ENCODE data around the gene STK40.

The STK40 gene

GRCh38 chr1:36343651-36344394 is 41.9 kb downstream of the STK40 start:
- no peak for DNase-seq (ENCODE audit: low read depth)

- peak; percentile 29 for DNase-seq (ENCODE audit: low read depth)
Observed at GRCh38 chr1:36342426-36343185, 43.1 kb downstream of the STK40 start.

GRCh38 chr1:36341626-36342320 is 44.0 kb downstream of the STK40 start:
- no peak for DNase-seq (ENCODE audit: low read depth)

GRCh38 chr1:36339615-36340014 is 46.1 kb downstream of the STK40 start:
- no peak for DNase-seq (ENCODE audit: low read depth)

GRCh38 chr1:36339215-36339614 is 46.5 kb downstream of the STK40 start:
- DNase-seq (ENCODE audit: low read depth): no peak

GRCh38 chr1:36337830-36338229 is 47.9 kb downstream of the STK40 start:
- no peak for DNase-seq (ENCODE audit: low read depth)

GRCh38 chr1:36330940-36331339 is 54.8 kb downstream of the STK40 start:
- no peak for DNase-seq (ENCODE audit: low read depth)

- DNase-seq (ENCODE audit: low read depth): no peak
Observed at GRCh38 chr1:36329817-36330216, 55.9 kb downstream of the STK40 start.

- DNase-seq (ENCODE audit: low read depth): no peak
Observed at GRCh38 chr1:36328713-36329112, 57.0 kb downstream of the STK40 start.

GRCh38 chr1:36328088-36328480 is 57.6 kb downstream of the STK40 start:
- no peak for DNase-seq (ENCODE audit: low read depth)

- DNase-seq (ENCODE audit: low read depth): no peak
Observed at GRCh38 chr1:36327421-36328087, 58.2 kb downstream of the STK40 start.

- no peak for DNase-seq (ENCODE audit: low read depth)
Observed at GRCh38 chr1:36326499-36326898, 59.2 kb downstream of the STK40 start.

GRCh38 chr1:36324353-36324703 is 61.4 kb downstream of the STK40 start:
- no peak for DNase-seq (ENCODE audit: low read depth)

GRCh38 chr1:36323636-36324352 is 61.9 kb downstream of the STK40 start, which contains the start of gene EVA1B:
EVA1B (minus strand) TSS chr1:36323645; CDS start chr1:36323037, 608 bp downstream.
- DNase-seq (ENCODE audit: low read depth): no peak

GRCh38 chr1:36322786-36323635 is 62.7 kb downstream of the STK40 start:
- no peak for DNase-seq (ENCODE audit: low read depth)

- no peak for DNase-seq (ENCODE audit: low read depth)
Observed at GRCh38 chr1:36322041-36322785, 63.5 kb downstream of the STK40 start.

GRCh38 chr1:36321119-36321951 is 64.4 kb downstream of the STK40 start:
- no peak for DNase-seq (ENCODE audit: low read depth)

GRCh38 chr1:36320767-36321118 is 65.0 kb downstream of the STK40 start:
- no peak for DNase-seq (ENCODE audit: low read depth)

GRCh38 chr1:36320291-36320761 is 65.4 kb downstream of the STK40 start:
- DNase-seq (ENCODE audit: low read depth): no peak
